ENCODE data around the gene VPS33B. TPM values are rescaled to one million over a fixed set of nuclear protein-coding genes. Genes with fewer than 3 reads are reported as not detected.
A peak's percentile ranks its signal among the peaks of the same experiment; 100 is the strongest.

Gene VPS33B
- total and polyA plus RNA-seq, 2 of the 8 experiments (the other 6 are each of a cell fraction or from before 2014, with no cell fraction given): 11.8 to 17.3 TPM

DNA sequence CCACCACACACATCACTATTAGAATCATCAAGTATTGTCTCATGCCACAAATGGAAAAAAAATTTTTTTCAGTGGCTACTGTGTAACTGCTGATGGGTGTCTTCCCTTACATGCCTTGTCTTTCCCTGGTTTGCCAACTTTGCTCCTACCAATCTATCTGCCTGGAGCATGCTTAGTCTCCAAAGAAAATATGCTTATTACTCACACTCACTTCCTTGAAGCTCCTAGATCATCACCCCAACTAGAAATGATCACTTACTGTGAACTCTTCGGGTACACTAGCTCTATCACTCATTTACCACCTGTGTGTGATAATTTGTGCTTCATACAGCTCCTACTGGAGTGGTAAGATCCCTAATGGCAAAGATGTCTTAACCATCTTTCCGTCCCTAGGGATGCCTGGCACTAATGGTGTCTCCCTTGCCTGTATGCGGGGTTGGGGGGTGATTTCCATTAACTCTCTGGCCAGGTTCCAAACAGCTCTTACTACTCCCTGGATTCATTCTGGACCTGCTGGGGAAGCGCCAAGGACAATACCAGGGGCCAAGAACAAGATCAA, 799 bp downstream of the VPS33B start:
- no peak overlapping the region; the same call in 1 of the 2 replicates for H3K27ac ChIP-seq (ENCODE audit: low read depth, low read length)
- H2BK12ac ChIP-seq (ENCODE audit: low read depth, low read length): no peak overlapping the region
- H2AFZ ChIP-seq (ENCODE audit: low read length): peak overlapping the region; percentile 80
- WGBS, 2 experiments (ENCODE audit: extremely low coverage in 1 of 2, insufficient coverage in 1 of 2, insufficient read length in 1 of 2, insufficient replicate concordance in 2 of 2, low coverage in 1 of 2, low lambda C conversion rate in 2 of 2, missing lambda C conversion rate in 1 of 2): 33% methylated on average over 4 of the region's 4 CpGs; no CpG with 5 or more reads in 1 of the 2 experiments
- peaks cover 0 to 3% (median 1%) of the 10 kb centered on the region in 4 experiments; a peak in 3 of 7 replicates for H3K4me1 ChIP-seq (replicated peaks in 1 of 4; ENCODE audit: control insufficient read depth in 3 of 4, insufficient read depth in 4 of 4, low read length in 3 of 4)
- H2BK120ac ChIP-seq (replicated peaks; ENCODE audit: low read depth, low read length): no peak overlapping the region
- H2BK20ac ChIP-seq (ENCODE audit: low read length): no peak overlapping the region
- no peak overlapping the region for H4K91ac ChIP-seq (replicated peaks; ENCODE audit: insufficient read length, low read length)
- peak overlapping the region; percentile 61 to 78 (median 71) for H3K9ac ChIP-seq (replicated peaks in 1 of 4; ENCODE audit: extremely low read depth in 1 of 4, low read depth in 3 of 4, low read length in 3 of 4)
- ChIA-PET CTCF (ENCODE audit: partially characterized antibody) (interaction anchor here (0.7 to 2.9 kb wide), 12 partner anchors 9 to 247 kb away, joined by 3 to 16 read pairs (median 3); partner anchors contain the start of gene UNC45A), POLR2A (ENCODE audit: partially characterized antibody) (interaction anchor here (0.7 to 2.2 kb wide), 9 partner anchors 9 to 182 kb away, joined by 3 to 7 read pairs (median 3); partner anchors contain the start of gene RCCD1)
- no peak overlapping the region for H3K14ac ChIP-seq (ENCODE audit: insufficient read length)
- peaks cover 6% of the 10 kb centered on the region; the same call in 1 of the 2 replicates for H3K79me1 ChIP-seq (ENCODE audit: low read depth, low read length)
- H3K4me3 ChIP-seq (ENCODE audit: extremely low read depth in 1 of 4, insufficient read depth in 2 of 4, low read depth in 3 of 4, low read length in 4 of 4): peak overlapping the region; percentile 74 to 99 (median 91)
- H3K27me3 ChIP-seq (replicated peaks in 1 of 4; ENCODE audit: control insufficient read depth in 3 of 4, extremely low read depth in 1 of 4, insufficient read depth in 3 of 4, low read length in 3 of 4): no peaks in the 10 kb centered on the region
- H3K4me2 ChIP-seq (ENCODE audit: insufficient read depth in 1 of 2, low read depth in 2 of 2, low read length in 2 of 2): peak overlapping the region; percentile 85 to 95
- no peaks in the 10 kb centered on the region for H3K9me3 ChIP-seq (ENCODE audit: insufficient read depth in 2 of 2, low read depth in 1 of 2, low read length in 1 of 2)
- H3K23ac ChIP-seq (ENCODE audit: insufficient read length): no peak overlapping the region
- no peak for DNase-seq (ENCODE audit: low read depth in 1 of 2, low spot score in 2 of 2)
- H2BK5ac ChIP-seq (ENCODE audit: low read depth, low read length): peak overlapping the region; percentile 61; the same call in 1 of the 2 replicates
- peaks cover 0 to 15% of the 10 kb centered on the region in 2 experiments; a peak in 2 of 4 replicates for H3K79me2 ChIP-seq (ENCODE audit: control insufficient read depth in 1 of 2, insufficient read depth in 2 of 2, low read length in 2 of 2)
- H3K36me3 ChIP-seq (ENCODE audit: control insufficient read depth in 2 of 4, insufficient read depth in 4 of 4, low read length in 3 of 4): peaks cover 0 to 2% (median 0%) of the 10 kb centered on the region in 4 experiments; a peak in 1 of 8 replicates
- peaks cover 6% of the 10 kb centered on the region; the same call in 1 of the 2 replicates for H3K23me2 ChIP-seq (ENCODE audit: low read depth, low read length)
- H3K18ac ChIP-seq (ENCODE audit: extremely low read depth, low read length): peak overlapping the region; percentile 75
- no peak for FAIRE-seq
- no peak overlapping the region for H2AK5ac ChIP-seq (ENCODE audit: low read depth, low read length)
- H4K8ac ChIP-seq (ENCODE audit: extremely low read depth, insufficient read depth, low read length): no peak overlapping the region
- H3K56ac ChIP-seq (replicated peaks; ENCODE audit: insufficient read length, low read depth, low read length): no peak overlapping the region
- no peak overlapping the region for H4K5ac ChIP-seq (ENCODE audit: insufficient read length, low read depth, low read length)
- H3K4ac ChIP-seq (replicated peaks; ENCODE audit: insufficient read length, low read depth, low read length): no peak overlapping the region
- TF ChIP-seq GTF2F1 (IDR thresholded peaks at IDR 0.05; ENCODE audit: borderline replicate concordance, low read depth, low read length) (no peak), EGR1 (IDR thresholded peaks at IDR 0.05; ENCODE audit: borderline replicate concordance, low read depth, low read length) (no peak), SP2 (IDR thresholded peaks at IDR 0.05; ENCODE audit: low read length) (no peak), PHF8 (conservative IDR thresholded peaks at IDR 0.05; ENCODE audit: low read depth, low read length) (no peak), SUZ12 (IDR thresholded peaks at IDR 0.05; ENCODE audit: low read length) (no peak), CTBP2 (IDR thresholded peaks at IDR 0.05; ENCODE audit: borderline replicate concordance, insufficient read depth, insufficient read length, low read length) (no peak)
- no peak overlapping the region; the same call in 1 of the 2 replicates for H2BK15ac ChIP-seq (ENCODE audit: low read length)
- H4K20me1 ChIP-seq (replicated peaks in 1 of 2; ENCODE audit: control insufficient read depth in 1 of 2, insufficient read depth in 2 of 2, low read length in 2 of 2): peaks cover 0 to 3% of the 10 kb centered on the region in 2 experiments

All from H1 (cell line).